Pons (tissue), 1 donor: ENCODE results near the gene UTP4.

Source experiments
- DNase-seq: peaks from one replicate; pipeline ENCODE4 v3.0.0-alpha.2; 2016; ENCODE audit warnings: low spot score

The UTP4 gene

GRCh38 chr16:69132424-69133252 lies at the start of gene UTP4, which contains the start of gene CHTF8:
UTP4 (plus strand) TSS chr16:69132649; CDS start chr16:69133460, 811 bp downstream.
CHTF8 (minus strand) TSS chr16:69132588; CDS start chr16:69121458, 11,130 bp downstream.
- DNase-seq = peak; percentile 60

- DNase-seq = no peak
These were observed 49.0 kb upstream of the UTP4 start for GRCh38 chr16:69083306-69083941.

GRCh38 chr16:69084289-69084688 lies 48.2 kb upstream of the UTP4 start:
- no peak for DNase-seq

DNA sequence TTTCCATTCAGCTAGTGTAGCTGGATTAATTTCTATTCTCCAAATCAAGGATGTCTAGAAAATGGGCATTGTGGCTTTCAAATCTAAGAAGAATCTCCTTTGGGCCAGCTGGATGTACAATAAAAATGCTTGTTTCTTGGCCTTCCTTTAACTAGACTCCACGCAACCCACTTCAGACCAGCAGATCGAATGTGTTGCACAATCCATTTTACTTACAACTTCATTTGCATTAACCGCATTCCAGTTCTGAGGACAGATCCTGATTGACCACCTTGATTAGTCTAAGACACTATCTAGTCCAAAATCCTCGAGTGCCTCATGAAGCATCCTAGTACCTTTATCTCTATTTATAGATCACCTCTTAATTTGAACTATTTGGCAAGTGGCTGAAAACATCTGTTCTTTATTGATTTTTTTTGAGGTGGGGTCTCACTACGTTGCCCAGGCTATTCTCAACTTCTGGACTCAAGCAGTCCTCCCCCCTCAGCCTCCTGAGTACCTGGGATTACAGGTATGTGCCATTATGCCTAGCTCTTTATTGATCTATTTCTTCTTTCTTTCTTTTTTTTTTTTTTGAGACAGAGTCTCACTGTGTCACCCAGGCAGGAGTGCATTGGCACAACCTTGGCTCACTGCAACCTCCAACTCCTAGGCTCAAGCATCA lies 47.3 kb upstream of the UTP4 start:
- DNase-seq = no peak

GRCh38 chr16:69087161-69087581 lies 45.3 kb upstream of the UTP4 start:
- no peak for DNase-seq

DNA sequence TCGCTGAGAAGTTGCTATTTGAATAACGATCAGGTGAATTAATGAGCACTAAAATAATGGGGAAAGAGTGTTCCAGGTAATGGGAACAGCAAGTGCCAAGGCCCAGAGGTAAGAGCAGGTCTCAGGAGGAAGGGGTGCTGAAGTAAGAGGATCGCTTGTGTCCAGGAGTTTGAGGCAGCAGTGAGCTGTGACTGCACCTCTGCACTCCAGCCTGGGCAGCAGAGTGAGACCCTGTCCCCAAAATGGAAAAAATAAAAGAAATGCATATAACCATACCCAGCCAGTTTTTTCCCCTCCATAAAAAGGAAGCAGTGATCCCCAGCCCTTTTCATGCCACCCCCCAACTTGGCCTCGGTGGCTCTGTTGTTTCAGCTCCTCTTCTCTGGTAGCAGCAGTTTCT lies 43.8 kb upstream of the UTP4 start:
- no peak for DNase-seq

DNA sequence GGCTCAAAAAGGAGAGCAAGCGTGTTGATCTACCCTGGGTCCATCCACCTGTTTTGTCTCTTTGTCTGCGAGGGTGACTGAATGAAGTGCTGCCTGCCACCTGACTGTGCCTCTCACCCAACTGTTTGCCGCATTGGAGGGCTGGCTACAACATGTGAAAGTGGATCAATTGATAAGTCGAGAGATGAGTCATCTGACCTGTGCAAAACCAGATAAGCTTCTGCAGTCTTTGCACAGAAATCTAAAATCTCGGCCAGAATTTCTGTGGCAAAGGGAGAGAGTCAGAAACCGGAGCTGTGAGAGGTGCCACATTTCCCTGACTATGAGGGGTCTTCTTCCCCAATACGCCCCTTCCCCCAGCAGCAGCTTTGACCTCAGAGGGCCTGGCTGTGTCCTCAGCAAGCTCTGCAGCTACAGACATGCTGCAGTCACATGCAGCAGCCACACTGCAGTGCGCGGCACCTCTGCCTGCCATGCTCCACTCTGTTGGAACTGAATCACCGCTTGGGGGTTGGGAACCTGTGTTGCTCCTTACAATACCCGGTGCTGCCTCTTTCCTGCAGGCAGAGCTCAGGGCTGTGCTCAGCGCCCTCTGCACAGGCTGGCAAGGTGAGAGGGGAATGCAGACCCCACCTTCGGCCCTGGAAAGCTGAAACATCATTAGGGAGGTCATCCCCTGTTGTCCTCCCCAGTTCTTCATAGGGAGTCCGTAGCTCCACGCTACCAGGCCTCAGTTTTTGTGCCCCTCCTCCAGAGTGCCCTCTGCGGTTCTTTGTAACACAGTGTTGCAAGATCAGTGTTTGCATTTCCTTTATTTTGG lies 43.1 kb upstream of the UTP4 start:
- DNase-seq = no peak

DNA sequence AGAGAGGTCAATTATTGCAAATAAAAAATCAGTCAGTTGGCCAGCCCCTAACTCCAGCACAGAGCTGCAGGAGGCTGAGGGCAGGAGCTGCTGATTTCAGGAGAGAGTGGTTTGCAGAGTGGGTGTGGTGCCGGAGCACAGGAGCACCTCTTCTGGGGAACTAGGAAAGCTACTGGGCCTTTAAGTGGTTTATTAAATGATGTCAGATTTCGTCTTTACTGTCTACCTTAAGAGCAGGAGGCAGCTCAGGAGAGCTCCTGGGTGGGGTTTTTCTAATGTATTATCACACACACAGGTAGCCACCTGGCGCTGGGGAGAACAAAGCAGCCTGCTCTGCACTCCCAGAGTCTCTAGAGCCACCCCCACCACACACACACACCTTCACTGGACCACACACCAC lies 38.5 kb upstream of the UTP4 start:
- no peak for DNase-seq

DNA sequence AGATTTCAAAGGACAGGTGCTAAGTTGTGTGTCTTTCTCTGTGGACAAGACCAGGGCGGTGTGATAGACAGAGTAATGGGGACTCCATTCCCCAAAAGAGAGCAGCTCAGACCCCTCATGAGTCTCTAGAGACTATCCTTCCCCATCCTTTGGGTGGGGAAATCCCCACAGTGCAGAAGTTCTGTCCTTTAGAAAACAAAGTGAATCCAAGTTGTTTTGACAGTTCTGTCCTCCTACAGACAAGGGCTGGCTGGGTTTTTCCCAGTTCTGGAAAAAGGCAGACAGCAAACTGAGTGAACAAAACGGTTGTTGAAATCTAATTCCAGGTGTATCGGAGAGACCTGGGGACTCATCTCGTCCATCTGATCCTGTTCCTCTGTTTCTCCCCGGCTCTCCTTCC lies 37.9 kb upstream of the UTP4 start:
- DNase-seq = no peak

DNA sequence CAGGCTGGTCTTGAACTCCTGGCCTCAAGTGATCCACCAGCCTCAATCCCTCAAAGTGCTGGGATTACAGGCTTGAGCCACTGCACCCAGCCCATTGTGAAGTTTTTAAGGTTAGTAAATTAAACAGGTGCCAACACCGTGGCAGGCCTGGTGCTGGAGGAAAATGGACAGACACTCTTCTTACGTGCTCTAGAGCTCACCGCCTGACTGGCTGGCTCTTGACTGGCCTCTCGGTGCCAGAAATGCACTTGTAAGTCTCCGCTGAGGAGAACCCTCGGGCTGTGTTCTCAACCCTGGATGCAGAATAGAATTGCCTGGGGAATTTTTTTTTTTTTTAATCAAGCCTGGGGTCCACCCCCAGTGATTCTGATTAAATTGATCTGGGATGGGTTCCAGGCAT lies 37.3 kb upstream of the UTP4 start:
- DNase-seq = no peak

DNA sequence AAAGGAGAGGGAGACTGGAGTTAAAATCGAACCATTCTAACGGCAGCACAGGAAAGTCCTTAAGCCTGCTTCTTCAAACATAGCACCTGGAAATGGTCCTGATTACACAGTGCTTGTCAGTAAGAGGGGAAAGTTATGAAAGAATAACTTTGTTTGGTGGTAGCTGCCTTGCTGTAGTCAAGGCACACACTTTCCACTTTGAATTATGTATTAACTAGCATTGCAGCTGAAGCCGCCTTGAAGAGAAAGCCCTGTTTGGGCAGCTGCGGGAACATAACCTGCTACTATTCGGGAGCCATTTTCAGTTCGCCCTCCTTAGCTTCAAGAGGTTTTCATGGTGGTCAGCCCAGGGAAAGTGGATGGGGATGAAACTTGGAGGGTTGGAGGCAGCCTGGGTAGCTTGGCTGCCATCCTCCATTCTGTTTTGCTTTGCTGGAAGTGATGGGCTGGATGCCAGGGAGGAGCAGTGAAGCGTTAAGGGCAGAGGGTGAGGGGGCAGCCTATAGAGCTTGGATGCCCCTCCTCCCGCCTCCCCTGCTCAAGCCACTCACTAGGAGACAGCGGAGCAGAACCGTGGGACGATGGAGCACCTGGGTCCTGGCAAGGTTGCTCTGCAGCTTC lies 32.3 kb upstream of the UTP4 start:
- no peak for DNase-seq

DNA sequence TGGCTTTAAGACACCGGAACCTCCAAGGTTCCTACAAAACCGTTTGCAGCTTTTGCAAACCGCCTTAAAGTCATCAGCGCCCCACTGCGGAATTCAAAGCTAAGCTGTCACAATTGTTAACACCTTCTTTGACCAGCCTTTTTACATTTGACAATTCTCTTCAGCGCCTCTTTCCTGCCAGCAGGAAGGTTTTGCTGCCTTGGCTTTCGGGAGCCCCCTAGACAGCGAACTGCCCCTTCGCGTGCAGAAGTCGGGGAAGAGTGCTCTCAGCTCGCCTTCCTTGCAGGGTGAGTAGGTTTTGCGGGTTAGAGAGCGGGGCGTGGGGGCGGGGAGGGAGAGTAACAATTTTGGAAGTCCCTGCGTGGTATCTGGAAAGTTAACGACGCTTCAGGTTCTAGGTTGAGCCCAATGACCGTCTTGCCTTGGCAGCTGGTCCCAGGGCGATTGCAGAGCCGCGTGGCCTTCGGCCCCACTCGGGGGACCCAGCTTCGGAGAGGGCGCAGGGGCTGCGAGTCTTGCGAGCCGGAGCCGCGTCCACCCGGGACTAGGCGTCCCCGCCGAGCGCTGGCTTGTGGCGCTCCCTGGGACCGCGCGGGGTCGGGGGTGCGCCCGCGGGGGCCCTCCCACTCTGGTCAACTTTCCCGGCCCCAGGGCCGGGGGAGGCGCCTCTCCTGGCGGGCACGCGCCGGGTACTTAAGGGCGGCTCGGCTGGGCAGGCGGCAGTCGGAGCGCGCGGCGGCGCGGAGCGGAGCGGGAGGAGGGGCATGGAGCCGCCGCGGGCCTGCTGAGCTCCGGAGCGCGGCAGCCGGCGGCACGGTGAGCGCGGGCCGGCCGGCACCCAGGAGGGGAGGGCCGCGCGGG lies 26.7 kb upstream of the UTP4 start, which contains the start of gene HAS3:
Gene HAS3, plus strand, starts transcription at position 153 of the 861 bp plus-strand sequence. CDS start 3,743 bp downstream, outside the sequence.
- DNase-seq = peak; percentile 44

DNA sequence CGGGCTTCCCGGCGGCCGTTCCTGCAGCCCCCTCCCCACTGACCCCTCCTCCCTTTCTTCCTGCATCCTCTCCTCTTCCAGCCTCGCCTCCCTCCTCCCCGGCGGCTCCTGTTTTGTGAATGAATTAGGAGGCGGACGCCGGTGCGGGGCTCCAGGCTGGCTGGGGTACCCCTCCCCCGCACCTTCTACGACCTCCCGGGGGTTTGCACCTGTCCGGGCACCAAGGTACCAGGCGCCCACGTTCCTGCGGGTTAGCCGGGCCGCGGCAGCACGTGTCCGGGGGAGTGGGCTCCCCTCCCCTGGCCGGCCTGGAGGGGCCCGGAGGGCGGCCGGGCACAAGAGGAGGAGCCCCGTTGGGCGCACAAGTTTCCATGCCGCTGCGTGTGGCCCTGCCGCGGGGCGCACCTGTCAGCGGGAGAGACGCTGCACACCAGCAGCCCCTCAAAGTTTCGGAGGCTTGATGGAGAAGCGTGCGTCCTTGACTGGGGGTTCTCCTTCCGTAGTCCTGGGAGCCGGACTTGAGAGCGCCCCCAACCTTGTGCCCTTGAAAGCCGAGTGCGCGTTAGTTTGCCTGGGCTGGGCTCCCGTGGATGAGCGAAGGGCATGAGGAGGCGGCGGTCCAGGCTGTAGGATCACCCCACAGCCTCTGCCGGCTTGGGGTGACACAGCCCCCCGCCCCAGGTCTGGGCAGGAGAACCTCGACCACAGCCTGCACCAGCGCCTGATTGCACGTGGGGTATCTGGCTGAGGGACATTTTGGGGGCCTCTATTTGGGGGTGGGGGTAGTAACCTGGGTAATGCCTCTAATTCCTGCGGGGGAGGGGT lies 25.7 kb upstream of the UTP4 start:
- DNase-seq = no peak

DNA sequence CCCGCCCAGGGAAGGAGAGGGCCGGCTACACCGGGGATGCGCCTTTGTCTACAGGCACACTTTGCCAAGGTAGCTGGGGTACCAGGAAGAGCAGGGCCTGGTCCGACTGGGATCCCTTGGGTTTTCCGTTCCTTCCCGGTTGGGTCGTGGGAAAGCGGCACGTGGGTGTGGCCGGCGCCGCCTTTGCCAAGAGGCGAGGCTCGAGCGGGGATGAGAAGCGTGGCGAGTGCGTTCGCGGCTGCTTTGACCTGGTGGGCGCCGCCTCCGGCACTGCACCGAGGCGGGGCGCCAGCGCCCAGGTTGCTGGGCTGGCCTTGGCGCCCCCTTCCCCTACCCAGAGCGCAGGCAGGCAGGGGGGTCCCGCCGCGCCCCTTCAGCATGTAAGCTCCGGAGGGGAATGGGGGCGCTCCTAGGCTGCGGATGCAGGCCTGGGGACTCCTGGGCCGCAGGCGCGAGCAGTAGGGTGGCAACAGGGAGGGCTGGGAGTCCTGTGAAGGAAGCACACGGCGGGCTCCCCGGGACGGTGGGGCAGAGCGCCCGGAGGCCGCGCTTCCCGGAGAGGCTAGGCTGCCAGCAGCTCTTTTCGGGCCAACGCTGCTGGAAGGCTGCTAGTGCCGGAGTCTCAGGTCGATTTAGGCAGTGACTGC lies 25.0 kb upstream of the UTP4 start:
- no peak for DNase-seq

- DNase-seq = no peak
These were observed 24.2 kb upstream of the UTP4 start for GRCh38 chr16:69108064-69108904.

DNA sequence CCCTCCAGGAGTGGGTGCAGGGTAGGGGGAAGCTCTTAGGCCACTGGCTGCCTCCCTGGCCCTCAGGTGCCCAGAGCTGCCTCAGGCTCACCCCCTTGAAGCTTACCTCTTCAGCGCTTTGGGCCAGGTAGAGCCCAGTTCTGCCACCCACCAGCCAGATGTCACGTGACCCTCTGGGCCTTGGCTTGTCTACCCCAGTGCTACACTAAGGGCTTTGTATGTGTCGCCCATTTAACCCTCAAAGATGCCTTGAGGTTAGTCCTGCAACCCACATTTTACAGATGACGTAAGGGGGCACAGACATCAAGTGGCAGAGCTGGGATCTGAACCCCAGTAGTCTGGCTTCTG lies 23.6 kb upstream of the UTP4 start:
- no peak for DNase-seq

- DNase-seq = no peak
These were observed 22.8 kb upstream of the UTP4 start for GRCh38 chr16:69109486-69110270.
